ENCODE measurements around the gene ZNF462. TPM values are rescaled to one million over a fixed set of nuclear protein-coding genes. Genes with fewer than 3 reads are reported as not detected.
A peak's percentile ranks its signal among the peaks of the same experiment; 100 is the strongest.

ZNF462 gene
- total RNA-seq, 1 experiment from 2014 or later, result 164 TPM

GRCh38 chr9:106972082-106972481, 109.1 kb downstream of the ZNF462 start:
- peak overlapping the region; percentile 62 for H3K18ac ChIP-seq (ENCODE audit: insufficient read length, low read depth, low read length)
- peaks cover 2% of the 10 kb centered on the region; the same call in 1 of the 2 replicates for H3K4me1 ChIP-seq (ENCODE audit: insufficient read depth, low read length)
- H2BK15ac ChIP-seq (ENCODE audit: low read depth, low read length), result no peak overlapping the region
- no peak overlapping the region for H3K27ac ChIP-seq (ENCODE audit: insufficient read length, low read depth, low read length)
- no peak overlapping the region for H2BK20ac ChIP-seq (ENCODE audit: low read depth, low read length, poor library complexity, severe bottlenecking)
- no peak overlapping the region for H4K91ac ChIP-seq (ENCODE audit: insufficient read length, low read depth, low read length)
- H2BK120ac ChIP-seq (ENCODE audit: low read depth, low read length, poor library complexity, severe bottlenecking), result no peak overlapping the region
- H2BK5ac ChIP-seq (ENCODE audit: insufficient read length, low read length), result no peak overlapping the region
- no peak overlapping the region for H2AFZ ChIP-seq (ENCODE audit: low read length)
- H3K79me1 ChIP-seq (ENCODE audit: insufficient read depth, low read depth, low read length, poor library complexity, severe bottlenecking), result no peaks in the 10 kb centered on the region
- Mint-ChIP-seq H3K4me3 (no peak overlapping the region), H3K4me1 (peaks cover 42 to 49% of the 10 kb centered on the region in 2 experiments), H3K27ac (peak overlapping the region; percentile 92 to 97 (median 94); a peak in 6 of 7 replicates), H3K27me3 (ENCODE audit: low read depth) (no peaks in the 10 kb centered on the region), H3K9me3 (no peaks in the 10 kb centered on the region), H3K36me3 (ENCODE audit: insufficient read depth in 1 of 3, low read depth in 3 of 3) (peaks cover 53 to 66% (median 64%) of the 10 kb centered on the region in 3 experiments)
- no peak overlapping the region for H3K9ac ChIP-seq (ENCODE audit: extremely low read depth, insufficient read length, low read length)
- no peak overlapping the region for H3T11ph ChIP-seq (ENCODE audit: low read length)
- H3K79me2 ChIP-seq (ENCODE audit: insufficient read depth, low read length), result no peaks in the 10 kb centered on the region
- H2BK12ac ChIP-seq (ENCODE audit: insufficient read length, low read depth, low read length), result peak overlapping the region; percentile 42
- TF ChIP-seq, protein P1, sequence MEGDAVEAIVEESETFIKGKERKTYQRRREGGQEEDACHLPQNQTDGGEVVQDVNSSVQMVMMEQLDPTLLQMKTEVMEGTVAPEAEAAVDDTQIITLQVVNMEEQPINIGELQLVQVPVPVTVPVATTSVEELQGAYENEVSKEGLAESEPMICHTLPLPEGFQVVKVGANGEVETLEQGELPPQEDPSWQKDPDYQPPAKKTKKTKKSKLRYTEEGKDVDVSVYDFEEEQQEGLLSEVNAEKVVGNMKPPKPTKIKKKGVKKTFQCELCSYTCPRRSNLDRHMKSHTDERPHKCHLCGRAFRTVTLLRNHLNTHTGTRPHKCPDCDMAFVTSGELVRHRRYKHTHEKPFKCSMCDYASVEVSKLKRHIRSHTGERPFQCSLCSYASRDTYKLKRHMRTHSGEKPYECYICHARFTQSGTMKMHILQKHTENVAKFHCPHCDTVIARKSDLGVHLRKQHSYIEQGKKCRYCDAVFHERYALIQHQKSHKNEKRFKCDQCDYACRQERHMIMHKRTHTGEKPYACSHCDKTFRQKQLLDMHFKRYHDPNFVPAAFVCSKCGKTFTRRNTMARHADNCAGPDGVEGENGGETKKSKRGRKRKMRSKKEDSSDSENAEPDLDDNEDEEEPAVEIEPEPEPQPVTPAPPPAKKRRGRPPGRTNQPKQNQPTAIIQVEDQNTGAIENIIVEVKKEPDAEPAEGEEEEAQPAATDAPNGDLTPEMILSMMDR (conservative IDR thresholded peaks at IDR 0.05), result no peak
- no peak overlapping the region; the same call in 1 of the 2 replicates for H3K4ac ChIP-seq (ENCODE audit: low read depth, low read length)
- DNase-seq, result no peak
- WGBS (ENCODE audit: extremely low coverage, insufficient read length, low lambda C conversion rate), result no CpG with 5 or more reads among the region's 9 CpGs
- no peak overlapping the region for H3K4me2 ChIP-seq (ENCODE audit: insufficient read depth, insufficient read length, low read length)
- H4K8ac ChIP-seq (replicated peaks; ENCODE audit: insufficient read length, low read depth, low read length), result no peak overlapping the region
- H3K9me3 ChIP-seq (ENCODE audit: control insufficient read depth, low read depth, low read length), result no peaks in the 10 kb centered on the region
- H3K23me2 ChIP-seq (ENCODE audit: insufficient read length, low read depth, low read length, poor library complexity, severe bottlenecking), result no peaks in the 10 kb centered on the region
- H3K27me3 ChIP-seq (ENCODE audit: insufficient read depth, low read length), result no peaks in the 10 kb centered on the region
- H3K14ac ChIP-seq (ENCODE audit: insufficient read depth, low read length), result peak overlapping the region; percentile 79
- no peak overlapping the region for H4K5ac ChIP-seq (ENCODE audit: insufficient read length, low read depth, low read length)
- H3K23ac ChIP-seq (ENCODE audit: insufficient read length, low read depth, low read length), result no peak overlapping the region
- no peaks in the 10 kb centered on the region for H4K20me1 ChIP-seq (ENCODE audit: control insufficient read depth, insufficient read depth, insufficient read length)
- H3K56ac ChIP-seq (ENCODE audit: insufficient read length, low read depth, low read length), result no peak overlapping the region
- H2AK5ac ChIP-seq (ENCODE audit: insufficient read length, low read length), result no peak overlapping the region
